Breast epithelium (tissue), 4 donors: ENCODE data around the gene RASL11A. TPM values are rescaled to one million over a fixed set of nuclear protein-coding genes. Genes with fewer than 3 reads are reported as not detected.

Experiments
- DNase-seq, 2 donors: peaks; one replicate each; pipeline ENCODE4 v3.0.0-alpha.2; 2019; ENCODE audit warnings: low spot score in 2 of 2
- H3K27ac ChIP-seq, 2 donors: fragments of 200-600 bp; sonication (generic) in 1 of 2; one replicate each; pipeline ENCODE4 v1.5.1; 2016 to 2019; ENCODE audit warnings: mild to moderate bottlenecking in 1 of 2
- H3K27me3 ChIP-seq, 2 donors: fragments of 200-600 bp; sonication (generic) in 1 of 2; one replicate each; pipeline versions ENCODE4 v1.5.1 to v1.6.0; 2017 to 2019; ENCODE audit warnings: control low read depth in 1 of 2, mild to moderate bottlenecking in 1 of 2
- H3K36me3 ChIP-seq: fragments of 200-600 bp; one replicate; pipeline ENCODE4 v1.5.1; 2019
- H3K4me1 ChIP-seq, 2 donors: fragments of 200-600 bp; sonication (generic); one replicate each; pipeline ENCODE4 v1.5.1; 2016 to 2019; ENCODE audit warnings: control low read depth in 1 of 2
- H3K4me3 ChIP-seq, 3 donors: fragments of 200-600 bp; sonication (generic); 1 replicate in 2 of 3; 2 replicates in 1 of 3; pipeline ENCODE4 v1.5.1; 2016 to 2019; ENCODE audit warnings: mild to moderate bottlenecking in 3 of 3, moderate library complexity in 2 of 3
- H3K9me3 ChIP-seq, 2 donors: fragments of 200-600 bp; sonication (generic) in 1 of 2; one replicate each; pipeline ENCODE4 v1.5.1; 2016 to 2019; ENCODE audit warnings: control low read depth in 1 of 2
- POLR2A ChIP-seq: fragments of 450-650 bp; IDR thresholded peaks from one replicate; pipeline ENCODE4 v1.6.1; 2016; ENCODE audit warnings: antibody characterized with exemption, mild to moderate bottlenecking, moderate library complexity
- POLR2AphosphoS5 ChIP-seq, 3 donors: sonication (generic); formaldehyde crosslinking; IDR thresholded peaks; one replicate each; pipeline ENCODE4 v1.6.1; 2017; ENCODE audit warnings: antibody characterized with exemption in 3 of 3
- intact Hi-C: fragments of 100-400 bp; cut with DNase I; formaldehyde crosslinking; loops from one replicate; pipeline ENCODE4 v1.15.1; 2023; ENCODE audit warnings: low total_unique reads
- total RNA-seq, 3 donors: library from RNA; depleted of rRNA; stranded (reverse); fragments of >200 nt; gene quantifications; one replicate each; pipeline ENCODE4 v1.1.0, GENCODE V29; 2016
- TF ChIP-seq, protein P1 (sequence below), 3 donors: fragments of 450-650 bp; IDR thresholded peaks; one replicate each; pipeline ENCODE4 v1.5.1; 2016 to 2017; ENCODE audit warnings: antibody characterized with exemption in 3 of 3, mild to moderate bottlenecking in 3 of 3, moderate library complexity in 3 of 3

The RASL11A gene
- total RNA-seq, 3 donors from 2014 or later, result 20.8 to 62.2 (median 39.3) TPM

DNA sequence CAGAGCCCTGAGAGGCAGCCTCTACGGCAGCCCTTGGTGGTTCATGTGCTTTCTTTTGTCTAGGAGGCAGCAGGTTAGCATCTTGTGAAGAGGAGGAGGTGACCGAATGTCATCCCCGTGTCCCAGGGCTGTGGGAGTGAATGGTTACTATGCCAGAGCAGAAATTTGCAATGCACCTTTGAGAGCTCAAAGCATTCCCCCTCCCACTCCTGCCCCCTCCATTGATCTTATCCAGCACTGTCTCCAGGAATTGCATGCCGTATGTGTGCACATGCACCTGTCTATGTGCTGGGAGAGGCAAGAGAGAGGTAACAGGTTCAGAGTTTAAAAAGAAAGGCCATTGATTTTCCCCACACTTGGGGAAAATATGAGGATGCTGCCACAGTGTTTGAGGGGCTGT lies 10.2 kb downstream of the RASL11A start:
- no peak for DNase-seq

GRCh38 chr13:27281420-27281819 lies 10.8 kb downstream of the RASL11A start:
- no peak for DNase-seq
- Histone ChIP-seq H3K4me1 (no peaks in the 10 kb centered on the region), H3K27ac (no peak overlapping the region), H3K36me3 (no peaks in the 10 kb centered on the region), H3K27me3 (no peaks in the 10 kb centered on the region), H3K9me3 (no peaks in the 10 kb centered on the region), H3K4me3 (no peak overlapping the region)
- intact Hi-C loops, result no loop called here
- TF ChIP-seq, protein P1, sequence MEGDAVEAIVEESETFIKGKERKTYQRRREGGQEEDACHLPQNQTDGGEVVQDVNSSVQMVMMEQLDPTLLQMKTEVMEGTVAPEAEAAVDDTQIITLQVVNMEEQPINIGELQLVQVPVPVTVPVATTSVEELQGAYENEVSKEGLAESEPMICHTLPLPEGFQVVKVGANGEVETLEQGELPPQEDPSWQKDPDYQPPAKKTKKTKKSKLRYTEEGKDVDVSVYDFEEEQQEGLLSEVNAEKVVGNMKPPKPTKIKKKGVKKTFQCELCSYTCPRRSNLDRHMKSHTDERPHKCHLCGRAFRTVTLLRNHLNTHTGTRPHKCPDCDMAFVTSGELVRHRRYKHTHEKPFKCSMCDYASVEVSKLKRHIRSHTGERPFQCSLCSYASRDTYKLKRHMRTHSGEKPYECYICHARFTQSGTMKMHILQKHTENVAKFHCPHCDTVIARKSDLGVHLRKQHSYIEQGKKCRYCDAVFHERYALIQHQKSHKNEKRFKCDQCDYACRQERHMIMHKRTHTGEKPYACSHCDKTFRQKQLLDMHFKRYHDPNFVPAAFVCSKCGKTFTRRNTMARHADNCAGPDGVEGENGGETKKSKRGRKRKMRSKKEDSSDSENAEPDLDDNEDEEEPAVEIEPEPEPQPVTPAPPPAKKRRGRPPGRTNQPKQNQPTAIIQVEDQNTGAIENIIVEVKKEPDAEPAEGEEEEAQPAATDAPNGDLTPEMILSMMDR (IDR thresholded peaks at IDR 0.05), result no peak
- no peak for TF ChIP-seq POLR2A
- no peak for TF ChIP-seq POLR2AphosphoS5 (IDR thresholded peaks at IDR 0.05)

More for the DNA sequence above, 10.2 kb downstream of the RASL11A start:
- H3K4me3 ChIP-seq, result no peak overlapping the region
- no peaks in the 10 kb centered on the region for H3K9me3 ChIP-seq
- no peaks in the 10 kb centered on the region for H3K27me3 ChIP-seq
- intact Hi-C loops, result no loop called here
- H3K36me3 ChIP-seq, result no peaks in the 10 kb centered on the region
- TF ChIP-seq, protein P1 (IDR thresholded peaks at IDR 0.05), result no peak
- TF ChIP-seq POLR2AphosphoS5 (IDR thresholded peaks at IDR 0.05) (no peak), POLR2A (no peak)
- H3K27ac ChIP-seq, result no peak overlapping the region
- H3K4me1 ChIP-seq, result no peaks in the 10 kb centered on the region

DNA sequence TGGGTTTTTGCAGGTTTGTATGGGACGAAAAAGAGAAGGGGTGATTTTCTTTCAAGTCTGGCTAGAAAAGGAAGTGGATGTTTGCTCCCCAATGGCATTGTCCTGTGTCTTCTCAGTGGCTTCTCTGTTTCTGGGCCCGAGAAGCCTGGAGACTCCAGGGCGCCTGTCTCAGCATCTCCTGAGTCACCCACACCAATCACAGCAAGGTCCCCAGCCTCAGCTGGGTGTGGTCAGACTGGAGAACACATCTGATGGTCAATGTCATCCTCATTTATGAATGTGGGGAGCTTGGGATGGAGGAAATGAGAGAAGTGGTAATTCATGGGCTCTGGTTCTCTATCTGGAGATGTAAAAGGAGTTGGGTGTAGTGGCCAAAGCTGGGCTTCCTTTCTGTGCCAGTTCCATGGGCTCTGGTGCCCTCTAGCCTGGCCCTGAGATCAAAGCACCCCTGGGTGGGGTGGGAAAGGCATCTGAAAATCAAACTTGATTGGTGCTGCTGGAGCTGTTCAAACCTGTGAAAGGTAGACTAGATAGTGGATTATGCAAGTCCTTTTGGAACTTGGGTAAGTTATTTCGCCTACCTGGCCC lies 13.4 kb downstream of the RASL11A start:
- no peak for DNase-seq
- intact Hi-C loops, result no loop called here
- TF ChIP-seq POLR2A, result no peak
- TF ChIP-seq, protein P1 (IDR thresholded peaks at IDR 0.05), result no peak
- TF ChIP-seq POLR2AphosphoS5 (IDR thresholded peaks at IDR 0.05), result no peak

GRCh38 chr13:27288392-27288791 lies 17.8 kb downstream of the RASL11A start:
- Histone ChIP-seq H3K27ac (no peak overlapping the region), H3K4me3 (no peak overlapping the region)

More for the DNA sequence above, 13.4 kb downstream of the RASL11A start:
- Histone ChIP-seq H3K4me1 (no peaks in the 10 kb centered on the region), H3K9me3 (no peaks in the 10 kb centered on the region), H3K27ac (no peak overlapping the region), H3K4me3 (no peak overlapping the region), H3K36me3 (no peaks in the 10 kb centered on the region), H3K27me3 (no peaks in the 10 kb centered on the region)

GRCh38 chr13:27289011-27289665 lies 18.5 kb downstream of the RASL11A start:
- Histone ChIP-seq H3K27me3 (no peaks in the 10 kb centered on the region), H3K36me3 (no peaks in the 10 kb centered on the region), H3K4me3 (no peak overlapping the region), H3K9me3 (no peaks in the 10 kb centered on the region), H3K4me1 (no peaks in the 10 kb centered on the region), H3K27ac (no peak overlapping the region)
- intact Hi-C loops, result no loop called here
- no peak for DNase-seq
- TF ChIP-seq, protein P1 (IDR thresholded peaks at IDR 0.05), result no peak
- TF ChIP-seq POLR2AphosphoS5 (IDR thresholded peaks at IDR 0.05) (no peak), POLR2A (no peak)

More at GRCh38 chr13:27288392-27288791, 17.8 kb downstream of the RASL11A start:
- Histone ChIP-seq H3K4me1 (no peaks in the 10 kb centered on the region), H3K9me3 (no peaks in the 10 kb centered on the region), H3K27me3 (no peaks in the 10 kb centered on the region), H3K36me3 (no peaks in the 10 kb centered on the region)
- DNase-seq, result no peak
- intact Hi-C loops, result no loop called here
- TF ChIP-seq POLR2AphosphoS5 (IDR thresholded peaks at IDR 0.05), result no peak
- TF ChIP-seq, protein P1 (IDR thresholded peaks at IDR 0.05), result no peak
- TF ChIP-seq POLR2A, result no peak
